ENCODE data around the gene SIN3B. TPM values are rescaled to one million over a fixed set of nuclear protein-coding genes. Genes with fewer than 3 reads are reported as not detected.

Gene SIN3B
- total and polyA plus RNA-seq, 2 donors from 2014 or later: 12.2 to 62.0 TPM

DNA sequence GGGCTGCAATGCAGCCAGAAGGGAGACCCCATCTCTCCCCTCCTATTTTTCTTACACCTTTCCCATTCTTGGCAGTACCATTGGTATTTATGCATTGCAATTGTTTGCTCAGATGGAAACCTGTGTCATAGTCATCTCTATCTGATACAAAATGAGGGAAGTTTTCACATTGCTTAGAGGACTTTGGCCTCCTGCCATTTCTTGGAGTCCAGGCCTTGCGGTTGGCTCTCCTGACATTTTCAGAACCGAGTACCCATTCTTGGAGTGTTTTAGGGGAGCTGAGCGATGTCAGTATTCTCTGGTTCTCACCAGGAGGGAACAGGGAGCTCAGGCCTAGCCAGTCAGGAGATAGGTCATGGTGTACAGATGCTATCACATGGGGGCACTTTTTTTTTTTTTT is 1.5 kb downstream of the SIN3B start:
- H3K4me3 ChIP-seq (ENCODE audit: low read length in 3 of 3): peak overlapping the region in 1 of 3 donors; percentile 67
- intact Hi-C loops (cut with DNase I): no loop called here
- FAIRE-seq: no peak

DNA sequence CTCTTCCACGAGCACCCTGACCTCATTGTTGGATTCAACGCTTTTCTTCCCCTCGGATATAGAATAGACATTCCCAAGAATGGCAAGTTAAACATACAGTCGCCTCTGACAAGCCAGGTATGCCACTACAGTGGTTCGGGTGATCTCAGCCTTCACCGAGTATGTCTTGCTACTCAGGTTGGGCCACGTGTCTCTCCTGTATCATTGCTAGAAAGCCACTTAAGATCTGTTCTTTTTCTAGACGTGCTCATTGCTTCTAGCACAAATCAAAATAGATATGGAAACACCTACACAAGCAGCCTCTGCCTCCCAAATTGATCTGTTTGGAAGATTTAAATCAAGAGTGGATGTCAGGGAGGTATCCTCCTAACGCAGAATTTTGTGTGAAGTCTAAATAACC is 2.3 kb downstream of the SIN3B start:
- intact Hi-C loops (cut with DNase I): no loop called here
- H3K27me3 ChIP-seq (ENCODE audit: control insufficient read depth, insufficient read depth, low read length): no peaks in the 10 kb centered on the region
- H3K4me3 ChIP-seq (ENCODE audit: low read length in 3 of 3): no peak overlapping the region
- no peaks in the 10 kb centered on the region for H3K9me3 ChIP-seq (ENCODE audit: control insufficient read depth in 2 of 3, insufficient read depth in 1 of 3, low read length in 3 of 3)
- peaks cover 0 to 8% (median 7%) of the 10 kb centered on the region in 3 donors for H3K4me1 ChIP-seq (ENCODE audit: control insufficient read depth in 2 of 3, insufficient read depth in 2 of 3, low read depth in 1 of 3, low read length in 3 of 3)
- H3K27ac ChIP-seq (ENCODE audit: low read depth in 2 of 2, low read length in 2 of 2): no peak overlapping the region
- no peak overlapping the region for H3K9ac ChIP-seq (ENCODE audit: low read length in 3 of 3)
- DNase-seq: no peak
- TF ChIP-seq, protein P1, sequence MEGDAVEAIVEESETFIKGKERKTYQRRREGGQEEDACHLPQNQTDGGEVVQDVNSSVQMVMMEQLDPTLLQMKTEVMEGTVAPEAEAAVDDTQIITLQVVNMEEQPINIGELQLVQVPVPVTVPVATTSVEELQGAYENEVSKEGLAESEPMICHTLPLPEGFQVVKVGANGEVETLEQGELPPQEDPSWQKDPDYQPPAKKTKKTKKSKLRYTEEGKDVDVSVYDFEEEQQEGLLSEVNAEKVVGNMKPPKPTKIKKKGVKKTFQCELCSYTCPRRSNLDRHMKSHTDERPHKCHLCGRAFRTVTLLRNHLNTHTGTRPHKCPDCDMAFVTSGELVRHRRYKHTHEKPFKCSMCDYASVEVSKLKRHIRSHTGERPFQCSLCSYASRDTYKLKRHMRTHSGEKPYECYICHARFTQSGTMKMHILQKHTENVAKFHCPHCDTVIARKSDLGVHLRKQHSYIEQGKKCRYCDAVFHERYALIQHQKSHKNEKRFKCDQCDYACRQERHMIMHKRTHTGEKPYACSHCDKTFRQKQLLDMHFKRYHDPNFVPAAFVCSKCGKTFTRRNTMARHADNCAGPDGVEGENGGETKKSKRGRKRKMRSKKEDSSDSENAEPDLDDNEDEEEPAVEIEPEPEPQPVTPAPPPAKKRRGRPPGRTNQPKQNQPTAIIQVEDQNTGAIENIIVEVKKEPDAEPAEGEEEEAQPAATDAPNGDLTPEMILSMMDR (IDR thresholded peaks at IDR 0.05; ENCODE audit: borderline replicate concordance, extremely low read depth, insufficient read depth): no peak
- no peak for FAIRE-seq
- peaks cover 10 to 15% (median 14%) of the 10 kb centered on the region in 3 donors for H3K36me3 ChIP-seq (ENCODE audit: control insufficient read depth in 2 of 3, insufficient read depth in 3 of 3, low read length in 3 of 3)

More for the DNA sequence above, 1.5 kb downstream of the SIN3B start:
- no peak for DNase-seq
- no peaks in the 10 kb centered on the region for H3K9me3 ChIP-seq (ENCODE audit: control insufficient read depth in 2 of 3, insufficient read depth in 1 of 3, low read length in 3 of 3)
- H3K4me1 ChIP-seq (ENCODE audit: control insufficient read depth in 2 of 3, insufficient read depth in 2 of 3, low read depth in 1 of 3, low read length in 3 of 3): peaks cover 2 to 11% (median 10%) of the 10 kb centered on the region in 3 donors
- no peak overlapping the region for H3K27ac ChIP-seq (ENCODE audit: low read depth in 2 of 2, low read length in 2 of 2)
- no peak overlapping the region for H3K9ac ChIP-seq (ENCODE audit: low read length in 3 of 3)
- H3K27me3 ChIP-seq (ENCODE audit: control insufficient read depth, insufficient read depth, low read length): no peaks in the 10 kb centered on the region
- H3K36me3 ChIP-seq (ENCODE audit: control insufficient read depth in 2 of 3, insufficient read depth in 3 of 3, low read length in 3 of 3): peaks cover 5 to 15% (median 10%) of the 10 kb centered on the region in 3 donors
- TF ChIP-seq, protein P1 (IDR thresholded peaks at IDR 0.05; ENCODE audit: borderline replicate concordance, extremely low read depth, insufficient read depth): no peak

DNA sequence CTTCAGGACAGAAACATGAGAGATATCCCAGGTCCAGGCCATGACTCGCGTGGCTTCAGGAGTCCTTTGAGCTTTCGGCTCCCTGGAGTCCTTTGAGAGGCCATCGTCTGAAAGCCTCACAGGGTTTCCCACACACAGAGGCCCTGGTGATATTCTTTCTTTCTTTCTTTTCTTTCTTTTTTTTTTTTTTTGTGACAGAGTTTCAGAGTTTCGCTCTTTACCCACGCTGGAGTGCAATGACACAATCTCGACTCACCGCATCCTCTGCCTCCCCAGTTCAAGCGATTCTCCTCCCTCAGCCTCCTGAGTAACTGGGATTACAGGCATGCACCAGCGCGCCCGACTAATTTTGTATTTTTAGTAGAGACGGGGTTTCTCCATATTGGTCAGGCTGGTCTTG is 5.5 kb downstream of the SIN3B start:
- H3K4me1 ChIP-seq (ENCODE audit: control insufficient read depth in 2 of 3, insufficient read depth in 2 of 3, low read depth in 1 of 3, low read length in 3 of 3): peaks cover 0 to 8% (median 6%) of the 10 kb centered on the region in 3 donors
- intact Hi-C loops (cut with DNase I): no loop called here
- FAIRE-seq (no peak), DNase-seq (peak in 1 of 5 donors; percentile 12)
- H3K9ac ChIP-seq (ENCODE audit: low read length in 3 of 3): no peak overlapping the region
- H3K27ac ChIP-seq (ENCODE audit: low read depth in 2 of 2, low read length in 2 of 2): no peak overlapping the region
- TF ChIP-seq, protein P1 (IDR thresholded peaks at IDR 0.05; ENCODE audit: borderline replicate concordance, extremely low read depth, insufficient read depth): no peak
- peaks cover 13 to 21% (median 15%) of the 10 kb centered on the region in 3 donors for H3K36me3 ChIP-seq (ENCODE audit: control insufficient read depth in 2 of 3, insufficient read depth in 3 of 3, low read length in 3 of 3)
- no peaks in the 10 kb centered on the region for H3K9me3 ChIP-seq (ENCODE audit: control insufficient read depth in 2 of 3, insufficient read depth in 1 of 3, low read length in 3 of 3)
- H3K27me3 ChIP-seq (ENCODE audit: control insufficient read depth, insufficient read depth, low read length): no peaks in the 10 kb centered on the region
- H3K4me3 ChIP-seq (ENCODE audit: low read length in 3 of 3): no peak overlapping the region
